NB4 (cell line): Measurements from ENCODE around the gene TREM2.

Experiments
- CTCF ChIP-seq: IDR thresholded peaks from one replicate; pipeline ENCODE4 v1.5.1; 2012; ENCODE audit warnings: low read depth, low read length
- POLR2A ChIP-seq: IDR thresholded peaks from 2 replicates; pipeline ENCODE4 v1.6.1; 2011; ENCODE audit warnings: mild to moderate bottlenecking; ENCODE audit not compliant: insufficient read length; ENCODE audit errors: extremely low read depth

DNA sequence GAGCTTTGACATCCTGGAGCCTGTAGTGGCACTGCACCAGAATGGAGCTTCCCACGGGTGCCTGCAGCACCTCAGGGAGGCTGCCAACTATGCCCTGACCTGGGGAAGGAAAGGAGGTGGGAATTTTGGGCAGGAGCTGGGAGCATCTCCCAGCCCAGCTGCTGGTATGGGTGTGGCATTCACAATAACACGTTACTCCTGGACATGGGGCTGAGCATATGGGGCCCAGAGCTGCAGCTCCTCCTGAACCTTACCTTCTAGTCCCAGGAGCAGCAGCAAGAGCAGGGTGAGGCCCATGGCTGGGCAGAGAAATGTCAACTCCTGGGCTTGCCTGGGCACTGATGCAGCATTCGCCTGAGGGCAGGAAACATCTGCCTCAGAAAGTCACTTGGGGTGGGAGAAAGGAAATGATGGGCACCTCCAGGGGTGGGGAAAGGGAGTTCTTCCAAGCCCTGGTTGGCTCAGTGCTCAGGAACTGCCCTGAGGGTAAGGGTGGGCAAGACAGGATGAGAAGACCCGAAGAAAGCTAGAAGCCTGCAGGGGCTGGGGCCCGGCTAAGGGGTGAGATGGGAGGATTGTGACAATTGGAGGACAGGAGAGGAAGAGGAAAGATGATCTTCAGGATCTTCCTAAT lies 8.8 kb downstream of the TREM2 start, which contains the start of gene TREML1:
- TF ChIP-seq CTCF (no peak), POLR2A (no peak)
